SU-DHL-6 (cell line): ENCODE data around the gene NPHS1.
"Not testable (repeated sequence)": the region's sequence is repeated elsewhere in the genome, so short reads cannot be mapped to it uniquely, and the experiment has no call there.

ENCODE experiments used
- H2AFZ ChIP-seq: fragments of 200-600 bp; sonication (generic); 2 replicates; pipeline ENCODE4 v1.6.1; 2014; ENCODE audit warnings: low read depth, mild to moderate bottlenecking, moderate library complexity, mixed read lengths, antibody characterized with exemption, low read length; ENCODE audit not compliant: severe bottlenecking
- H3F3A ChIP-seq: fragments of 200-600 bp; shearing (Covaris generic); 2 replicates; pipeline ENCODE4 v1.6.0; 2016; ENCODE audit warnings: antibody characterized with exemption, mild to moderate bottlenecking; ENCODE audit not compliant: insufficient read depth
- H3K27ac ChIP-seq: fragments of 200-600 bp; sonication (generic); 2 replicates; pipeline ENCODE4 v1.5.1; 2016; ENCODE audit warnings: low read depth, mild to moderate bottlenecking, low read length, moderate library complexity, mixed read lengths
- H3K27me3 ChIP-seq: fragments of 200-600 bp; sonication (generic), shearing (Covaris generic); 2 replicates; pipeline ENCODE4 v1.6.0; 2014; ENCODE audit warnings: mild to moderate bottlenecking, low read length
- H3K36me3 ChIP-seq: fragments of 200-600 bp; sonication (generic); 2 replicates; pipeline ENCODE4 v1.6.1; 2014; ENCODE audit warnings: mild to moderate bottlenecking, low read length, mixed read lengths
- H3K4me2 ChIP-seq: fragments of 300-600, 200-600 bp; shearing (Covaris generic), sonication (generic); 2 replicates; pipeline ENCODE4 v1.6.0; 2014; ENCODE audit warnings: low read length, low read depth, mild to moderate bottlenecking; ENCODE audit not compliant: poor library complexity, severe bottlenecking
- H3K4me3 ChIP-seq: fragments of 200-600 bp; sonication (generic); 2 replicates; pipeline ENCODE4 v1.5.1; 2014; ENCODE audit warnings: antibody characterized with exemption, low read length, mild to moderate bottlenecking, mixed read lengths; ENCODE audit not compliant: insufficient read depth, poor library complexity, severe bottlenecking
- H3K79me2 ChIP-seq: fragments of 200-600 bp; sonication (generic); 2 replicates; pipeline ENCODE4 v1.6.1; 2014; ENCODE audit warnings: mild to moderate bottlenecking, low read length, moderate library complexity; ENCODE audit not compliant: insufficient read depth
- H3K9ac ChIP-seq: fragments of 200-600 bp; sonication (generic); 2 replicates; pipeline ENCODE4 v1.7.0; 2014; ENCODE audit warnings: mild to moderate bottlenecking, low read length
- H3K9me2 ChIP-seq: fragments of 200-600 bp; sonication (generic); replicated peaks from 2 replicates; pipeline ENCODE4 v1.6.1; 2014; ENCODE audit warnings: low read length; ENCODE audit not compliant: insufficient read depth
- H3K9me3 ChIP-seq: fragments of 200-600 bp; sonication (generic); 2 replicates; pipeline ENCODE4 v1.6.1; 2014; ENCODE audit warnings: low read length, mixed read lengths; ENCODE audit not compliant: insufficient read depth
- H4K20me1 ChIP-seq: fragments of 200-600 bp; sonication (generic); 2 replicates; pipeline ENCODE4 v1.6.1; 2014; ENCODE audit warnings: low read depth, mild to moderate bottlenecking, antibody characterized with exemption, low read length, moderate library complexity, mixed read lengths
- EZH2phosphoT487 ChIP-seq: fragments of 200-600 bp; sonication (generic), shearing (Covaris generic); conservative IDR thresholded peaks from 2 replicates; pipeline ENCODE4 v1.6.1; 2018; ENCODE audit warnings: mild to moderate bottlenecking, antibody characterized with exemption, low read length, moderate library complexity, mixed read lengths
- TF ChIP-seq, protein P1 (sequence below): fragments of 200-600 bp; sonication (generic); IDR thresholded peaks from one replicate; pipeline ENCODE4 v1.5.1; 2017; ENCODE audit warnings: antibody characterized with exemption, mild to moderate bottlenecking, low read length, moderate library complexity; ENCODE audit not compliant: insufficient read depth, poor library complexity, severe bottlenecking

Gene NPHS1

DNA sequence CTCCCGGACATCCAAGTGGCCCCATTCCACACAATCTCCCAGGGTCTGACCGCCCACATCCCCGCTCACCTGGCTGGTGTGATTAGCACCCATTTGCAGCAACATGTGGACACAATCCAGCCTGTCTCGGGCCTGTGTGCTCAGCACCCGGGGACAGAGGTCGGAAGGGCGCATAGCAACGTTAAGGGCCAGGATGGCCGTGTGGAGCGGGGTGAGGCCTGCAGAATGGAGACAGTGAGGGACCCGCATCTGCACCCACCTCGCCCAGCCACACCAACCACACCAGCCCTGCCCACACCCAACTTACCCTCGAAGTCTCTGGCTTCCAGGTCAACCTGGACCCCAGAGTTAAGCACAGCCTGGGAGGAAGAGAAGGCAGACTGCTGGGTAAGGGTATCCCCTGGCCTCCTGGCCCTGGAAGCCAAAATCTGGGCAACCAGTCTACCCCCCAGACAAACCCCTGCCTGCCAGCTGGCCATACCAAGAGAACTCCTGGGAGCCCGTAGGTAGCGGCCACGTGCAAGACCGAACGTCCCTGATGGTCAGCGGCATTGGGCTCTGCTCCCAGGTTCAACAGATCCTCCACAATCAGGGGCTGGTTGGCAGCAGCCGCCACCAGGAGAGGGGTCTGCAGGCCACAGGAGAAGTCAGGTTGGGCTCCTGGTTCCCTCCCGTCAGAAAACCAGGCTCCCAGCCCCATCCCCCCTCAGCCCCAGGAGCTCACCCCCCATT is 43.8 kb upstream of the NPHS1 start:
- no peaks in the 10 kb centered on the region for H3K9me2 ChIP-seq
- peaks cover 22% of the 10 kb centered on the region for H3K36me3 ChIP-seq
- H3K4me3 ChIP-seq: no peak overlapping the region
- no peak overlapping the region for H3K4me2 ChIP-seq
- TF ChIP-seq, protein P1, sequence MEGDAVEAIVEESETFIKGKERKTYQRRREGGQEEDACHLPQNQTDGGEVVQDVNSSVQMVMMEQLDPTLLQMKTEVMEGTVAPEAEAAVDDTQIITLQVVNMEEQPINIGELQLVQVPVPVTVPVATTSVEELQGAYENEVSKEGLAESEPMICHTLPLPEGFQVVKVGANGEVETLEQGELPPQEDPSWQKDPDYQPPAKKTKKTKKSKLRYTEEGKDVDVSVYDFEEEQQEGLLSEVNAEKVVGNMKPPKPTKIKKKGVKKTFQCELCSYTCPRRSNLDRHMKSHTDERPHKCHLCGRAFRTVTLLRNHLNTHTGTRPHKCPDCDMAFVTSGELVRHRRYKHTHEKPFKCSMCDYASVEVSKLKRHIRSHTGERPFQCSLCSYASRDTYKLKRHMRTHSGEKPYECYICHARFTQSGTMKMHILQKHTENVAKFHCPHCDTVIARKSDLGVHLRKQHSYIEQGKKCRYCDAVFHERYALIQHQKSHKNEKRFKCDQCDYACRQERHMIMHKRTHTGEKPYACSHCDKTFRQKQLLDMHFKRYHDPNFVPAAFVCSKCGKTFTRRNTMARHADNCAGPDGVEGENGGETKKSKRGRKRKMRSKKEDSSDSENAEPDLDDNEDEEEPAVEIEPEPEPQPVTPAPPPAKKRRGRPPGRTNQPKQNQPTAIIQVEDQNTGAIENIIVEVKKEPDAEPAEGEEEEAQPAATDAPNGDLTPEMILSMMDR: no peak
- TF ChIP-seq EZH2phosphoT487: no peak
- peaks cover 19% of the 10 kb centered on the region for H3K79me2 ChIP-seq
- H3K27me3 ChIP-seq: no peaks in the 10 kb centered on the region
- no peaks in the 10 kb centered on the region for H3K9me3 ChIP-seq
- H3F3A ChIP-seq: peaks cover 17% of the 10 kb centered on the region
- no peak overlapping the region for H2AFZ ChIP-seq
- no peaks in the 10 kb centered on the region for H4K20me1 ChIP-seq
- H3K9ac ChIP-seq: no peak overlapping the region
- H3K27ac ChIP-seq: no peak overlapping the region

DNA sequence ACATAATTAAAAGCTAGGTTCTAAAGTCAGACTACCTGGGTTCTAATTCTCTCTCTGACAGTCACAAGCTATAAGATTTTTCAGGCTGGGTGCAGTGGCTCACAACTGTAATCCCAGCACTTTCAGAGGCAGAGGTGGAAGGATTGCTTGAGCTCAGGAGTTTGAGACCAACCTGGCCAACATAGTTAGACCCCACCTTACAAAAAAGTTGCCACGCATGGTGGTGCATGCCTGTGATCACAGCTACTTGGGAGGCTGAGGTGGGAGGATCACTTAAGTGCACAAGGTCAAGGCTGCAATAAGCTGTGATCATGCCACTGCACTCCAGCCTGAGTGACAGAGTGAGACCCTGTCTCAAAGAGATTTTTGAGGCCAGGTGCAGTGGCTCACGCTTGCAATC is 42.0 kb upstream of the NPHS1 start:
- H3K27me3 ChIP-seq: no peaks in the 10 kb centered on the region
- H3F3A ChIP-seq: peaks cover 14% of the 10 kb centered on the region
- H3K79me2 ChIP-seq: peaks cover 17% of the 10 kb centered on the region
- no peak for TF ChIP-seq EZH2phosphoT487
- H3K9me3 ChIP-seq: no peaks in the 10 kb centered on the region
- no peaks in the 10 kb centered on the region for H4K20me1 ChIP-seq
- no peak overlapping the region for H3K4me2 ChIP-seq
- no peak overlapping the region for H3K9ac ChIP-seq
- peaks cover 28% of the 10 kb centered on the region for H3K36me3 ChIP-seq
- H3K9me2 ChIP-seq: no peaks in the 10 kb centered on the region
- no peak overlapping the region for H3K4me3 ChIP-seq
- H2AFZ ChIP-seq: no peak overlapping the region
- H3K27ac ChIP-seq: no peak overlapping the region

DNA sequence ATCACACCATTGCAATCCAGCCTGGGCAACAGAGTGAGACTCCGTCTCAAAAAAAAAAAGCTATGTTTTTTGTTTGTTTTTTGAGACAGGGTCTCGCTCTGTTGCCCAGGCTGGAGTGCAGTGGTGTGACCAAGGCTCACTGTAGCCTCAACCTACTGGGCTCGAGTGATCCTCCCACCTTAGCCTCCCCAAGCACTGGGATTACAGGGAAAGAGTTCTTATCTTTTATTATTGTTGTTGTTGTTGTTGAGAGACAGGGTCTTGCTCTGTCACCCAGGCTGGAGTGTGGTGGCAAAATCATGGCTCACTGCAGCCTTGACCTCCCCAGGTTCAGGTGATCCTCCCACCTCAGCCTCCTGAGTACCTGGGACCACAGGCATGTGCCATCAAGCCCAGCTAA is 39.5 kb upstream of the NPHS1 start:
- not testable (repeated sequence) for H3K4me3 ChIP-seq, H3K27ac ChIP-seq, H4K20me1 ChIP-seq, H2AFZ ChIP-seq, H3K27me3 ChIP-seq, H3K9ac ChIP-seq, H3K4me2 ChIP-seq, H3K9me3 ChIP-seq, H3K9me2 ChIP-seq, H3K79me2 ChIP-seq
- Histone ChIP-seq H3K36me3 (peaks cover 21% of the 10 kb centered on the region; the same call in 1 of the 2 replicates), H3F3A (peaks cover 20% of the 10 kb centered on the region)

DNA sequence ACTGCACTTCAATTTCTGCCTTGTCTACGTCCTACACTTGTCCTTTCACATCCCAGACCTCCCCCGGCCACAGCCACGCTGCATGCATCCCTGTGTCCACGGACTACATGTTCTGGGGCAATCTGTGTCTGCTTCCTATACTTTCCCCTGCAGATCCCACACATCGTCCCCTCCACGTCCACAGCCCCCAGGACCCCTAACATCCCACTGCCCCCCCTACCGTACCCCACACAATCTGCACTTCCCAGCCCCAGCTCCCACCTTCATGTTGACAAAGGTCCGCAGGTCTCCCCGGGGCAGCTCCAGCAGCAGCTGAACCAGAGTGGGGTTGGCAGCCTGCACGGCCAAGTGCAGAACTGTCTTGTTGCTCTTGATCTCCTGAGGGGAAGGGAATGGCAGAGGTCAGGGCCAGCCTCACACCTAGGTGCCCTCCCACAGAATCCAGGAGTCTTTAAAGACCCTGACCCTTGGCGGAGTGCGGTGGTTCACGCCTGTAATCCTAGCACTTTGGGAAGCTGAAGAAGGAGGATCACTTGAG is 37.9 kb upstream of the NPHS1 start:
- no peak overlapping the region for H3K27ac ChIP-seq
- H3K36me3 ChIP-seq: peaks cover 19% of the 10 kb centered on the region; the same call in 1 of the 2 replicates
- TF ChIP-seq EZH2phosphoT487: no peak
- TF ChIP-seq, protein P1: no peak
- no peak overlapping the region for H3K4me2 ChIP-seq
- H3K9me2 ChIP-seq: no peaks in the 10 kb centered on the region
- H4K20me1 ChIP-seq: no peaks in the 10 kb centered on the region
- no peak overlapping the region for H3K4me3 ChIP-seq
- peaks cover 16% of the 10 kb centered on the region; the same call in 1 of the 2 replicates for H3F3A ChIP-seq
- no peaks in the 10 kb centered on the region for H3K27me3 ChIP-seq
- H2AFZ ChIP-seq: no peak overlapping the region
- H3K9me3 ChIP-seq: no peaks in the 10 kb centered on the region
- 0 out of 2 replicates have a peak, but pooled peaks cover 3% of the 10 kb centered on the region for H3K79me2 ChIP-seq
- no peak overlapping the region for H3K9ac ChIP-seq
